Measurements from ENCODE around the gene ACAT2. TPM values are rescaled to one million over a fixed set of nuclear protein-coding genes. Genes with fewer than 3 reads are reported as not detected.
"Not testable (repeated sequence)": the region's sequence is repeated elsewhere in the genome, so short reads cannot be mapped to it uniquely, and the experiment has no call there.

Gene ACAT2
- total RNA-seq, 2 experiments from 2014 or later, result 55.3 to 57.1 TPM

- H3K4me1 Mint-ChIP-seq, result peaks cover 6% of the 10 kb centered on the region
- H3K4me3 Mint-ChIP-seq, result no peak overlapping the region
- POLR2A ChIA-PET, result interaction anchor here (2.9 kb wide), 1 partner anchor 24 kb away, joined by 6 read pairs; the partner anchor contains the start of genes MRPL18 and TCP1
- DNase-seq (no peak), ATAC-seq (ENCODE audit: low read depth) (no peak)
- no peaks in the 10 kb centered on the region for H3K9me3 Mint-ChIP-seq
- H3K36me3 Mint-ChIP-seq, result no peaks in the 10 kb centered on the region
- H3K27ac Mint-ChIP-seq, result no peak overlapping the region
- no peaks in the 10 kb centered on the region for H3K27me3 Mint-ChIP-seq
Measured at GRCh38 chr6:159813781-159814180, 51.9 kb downstream of the ACAT2 start.

DNA sequence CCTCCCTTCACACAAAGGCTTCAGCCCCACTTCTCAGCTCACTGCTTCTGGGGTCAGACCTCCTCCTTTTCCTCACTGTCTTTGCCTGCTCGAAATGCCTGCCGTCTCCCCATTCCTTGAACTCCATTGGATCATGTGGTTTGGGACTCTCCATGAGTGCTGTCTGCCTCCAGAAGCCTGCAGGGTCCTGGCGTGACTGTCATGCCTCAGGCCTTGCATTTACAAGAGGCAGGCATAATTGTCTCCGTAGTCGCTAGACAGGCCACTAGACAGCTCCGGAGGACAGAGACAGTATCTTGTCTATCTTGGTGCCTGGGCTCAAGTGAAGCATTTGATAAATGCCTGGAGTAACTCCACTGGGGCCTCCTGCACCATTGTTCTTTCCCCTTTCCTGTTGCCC, 53.6 kb downstream of the ACAT2 start:
- DNase-seq, result no peak
- H3K27ac Mint-ChIP-seq, result peak overlapping the region; percentile 49
- peaks cover 13% of the 10 kb centered on the region for H3K4me1 Mint-ChIP-seq
- no peaks in the 10 kb centered on the region for H3K27me3 Mint-ChIP-seq
- H3K36me3 Mint-ChIP-seq, result no peaks in the 10 kb centered on the region
- POLR2A ChIA-PET, result no interaction called here
- H3K4me3 Mint-ChIP-seq, result no peak overlapping the region
- ATAC-seq (ENCODE audit: low read depth), result no peak
- H3K9me3 Mint-ChIP-seq, result no peaks in the 10 kb centered on the region

DNA sequence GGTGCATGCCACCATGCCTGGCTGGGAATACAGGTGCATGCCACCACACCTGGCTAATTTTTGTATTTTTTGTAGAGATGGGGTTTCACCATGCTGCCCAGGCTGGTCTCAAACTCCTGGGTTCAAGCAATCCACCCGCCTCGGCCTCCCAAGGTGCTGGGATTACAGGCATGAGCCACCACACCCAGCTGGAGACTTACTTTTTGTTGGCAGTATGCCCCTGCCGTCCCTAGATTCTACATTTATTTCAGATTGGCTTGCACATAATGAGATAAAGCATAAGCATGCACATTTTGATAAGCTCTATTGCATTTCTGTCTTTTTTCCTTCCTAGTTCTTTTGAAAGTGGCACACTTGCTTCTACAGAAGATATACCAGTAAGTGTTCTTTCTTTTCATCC, 54.9 kb downstream of the ACAT2 start:
- POLR2A ChIA-PET, H3K4me3 Mint-ChIP-seq, H3K27ac Mint-ChIP-seq: not testable (repeated sequence)

DNA sequence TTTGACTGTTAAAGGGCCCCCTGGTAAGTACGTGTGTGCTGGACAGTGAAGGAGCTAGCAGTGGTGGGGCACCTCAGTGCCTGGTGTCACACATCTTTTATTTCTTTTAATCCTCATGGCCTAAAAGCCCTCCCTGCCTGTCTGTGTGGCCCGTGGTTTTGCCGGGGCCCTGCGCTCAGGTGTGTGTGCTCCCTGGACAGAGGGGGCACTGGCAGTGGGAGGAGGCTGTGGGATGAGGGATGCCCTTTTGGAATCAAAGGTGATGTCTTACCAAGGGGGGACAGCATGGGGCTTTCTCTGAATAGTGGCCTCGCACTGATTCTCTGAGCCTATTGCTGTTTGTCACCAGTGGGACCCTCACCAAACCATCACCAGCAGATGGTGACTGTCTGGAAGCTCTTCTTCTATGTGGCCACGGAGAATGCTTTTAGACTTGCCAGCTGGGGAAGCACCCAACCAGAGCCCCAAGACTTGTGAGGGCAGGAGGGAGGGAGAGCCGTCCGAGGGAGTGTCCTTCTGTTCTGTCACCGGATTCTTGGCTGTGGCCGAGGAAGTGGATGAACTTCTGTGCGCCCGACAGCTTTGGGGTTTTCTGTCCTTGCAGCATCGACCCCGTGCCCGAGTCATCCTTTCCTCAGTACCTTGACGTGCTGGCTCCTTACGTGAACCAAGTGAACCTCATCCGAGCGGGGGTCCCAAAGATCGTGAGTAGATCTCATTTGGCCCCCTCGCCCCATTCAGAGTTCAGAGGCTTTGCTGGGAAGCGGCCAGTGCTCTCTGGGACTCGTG, 56.3 kb downstream of the ACAT2 start:
- DNase-seq (no peak), ATAC-seq (ENCODE audit: low read depth) (no peak)
- H3K4me1 Mint-ChIP-seq, result peaks cover 15% of the 10 kb centered on the region
- H3K4me3 Mint-ChIP-seq, result no peak overlapping the region
- no peak overlapping the region for H3K27ac Mint-ChIP-seq
- no peaks in the 10 kb centered on the region for H3K36me3 Mint-ChIP-seq
- no peaks in the 10 kb centered on the region for H3K9me3 Mint-ChIP-seq
- no peaks in the 10 kb centered on the region for H3K27me3 Mint-ChIP-seq
- POLR2A ChIA-PET, result no interaction called here

More for the DNA sequence above, 54.9 kb downstream of the ACAT2 start:
- DNase-seq; H3K9me3 Mint-ChIP-seq; ATAC-seq (ENCODE audit: low read depth); H3K27me3 Mint-ChIP-seq; H3K36me3 Mint-ChIP-seq: not testable (repeated sequence)
- H3K4me1 Mint-ChIP-seq, result peaks cover 17% of the 10 kb centered on the region

DNA sequence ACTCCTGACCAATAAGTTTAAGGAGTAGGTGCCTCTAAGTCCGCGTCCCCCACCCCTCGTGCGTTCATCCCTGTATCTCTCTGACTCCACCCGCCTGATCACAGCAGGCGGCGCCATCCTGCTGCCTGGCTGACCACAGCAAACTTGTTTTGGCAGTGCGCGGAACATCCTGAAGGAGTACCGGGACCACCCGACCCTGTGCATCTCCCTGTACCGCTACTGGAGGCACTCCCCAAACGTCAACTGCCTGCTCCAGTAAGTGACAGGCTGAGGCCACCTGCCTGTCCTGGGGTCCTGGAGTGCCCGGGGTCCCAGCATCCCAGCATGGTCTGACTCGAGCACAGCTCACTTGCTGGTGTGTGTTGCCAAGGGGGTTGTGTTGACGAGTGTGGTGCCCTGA, 57.3 kb downstream of the ACAT2 start:
- H3K4me3 Mint-ChIP-seq, result peak overlapping the region; percentile 74
- ATAC-seq (ENCODE audit: low read depth) (no peak), DNase-seq (no peak)
- peaks cover 15% of the 10 kb centered on the region for H3K4me1 Mint-ChIP-seq
- no peaks in the 10 kb centered on the region for H3K36me3 Mint-ChIP-seq
- H3K9me3 Mint-ChIP-seq, result no peaks in the 10 kb centered on the region
- no peaks in the 10 kb centered on the region for H3K27me3 Mint-ChIP-seq
- peak overlapping the region; percentile 87 for H3K27ac Mint-ChIP-seq
- POLR2A ChIA-PET, result interaction anchor here (1.0 to 2.2 kb wide), 6 partner anchors 10 to 774 kb away, joined by 3 to 12 read pairs (median 4); partner anchors contain the start of genes MRPL18, TAGAP and TCP1

DNA sequence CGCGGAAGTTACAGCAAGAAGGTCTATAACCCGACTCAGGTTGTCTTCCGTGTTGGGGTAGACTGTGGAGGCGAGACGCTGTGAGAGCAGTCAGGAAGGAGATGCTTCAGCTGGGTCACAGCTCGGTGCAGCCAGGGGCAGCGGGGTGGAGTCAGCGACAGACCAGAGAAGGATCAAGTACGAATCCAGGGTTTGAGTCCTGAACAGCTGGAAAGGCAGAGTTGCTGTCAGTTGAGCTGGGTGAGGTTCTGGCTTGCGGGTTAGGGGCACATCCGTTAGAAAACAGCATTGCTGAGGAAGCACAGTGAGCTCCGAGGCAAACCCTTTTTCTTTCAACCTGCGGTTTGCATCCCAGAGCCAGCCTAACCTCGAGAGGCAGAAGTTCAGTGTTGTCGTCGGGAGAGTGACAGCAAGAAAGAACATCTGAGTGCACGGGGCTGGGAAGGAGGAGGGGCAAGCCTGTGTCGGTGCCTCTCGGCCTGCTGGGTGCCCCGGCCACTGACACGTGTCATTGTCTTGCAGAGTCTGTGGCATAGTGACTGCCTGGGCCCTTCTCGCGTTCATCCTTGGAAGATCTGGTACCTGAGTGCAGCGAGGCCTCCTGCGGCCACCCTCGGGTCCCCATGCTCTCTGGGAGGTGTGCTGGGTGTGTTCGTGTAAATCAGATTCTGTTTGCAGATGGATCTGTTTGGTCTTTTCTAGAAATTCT, 58.2 kb downstream of the ACAT2 start:
- peaks cover 15% of the 10 kb centered on the region for H3K4me1 Mint-ChIP-seq
- H3K36me3 Mint-ChIP-seq, result no peaks in the 10 kb centered on the region
- H3K9me3 Mint-ChIP-seq, result no peaks in the 10 kb centered on the region
- H3K27ac Mint-ChIP-seq, result peak overlapping the region; percentile 87
- H3K27me3 Mint-ChIP-seq, result no peaks in the 10 kb centered on the region
- H3K4me3 Mint-ChIP-seq, result peak overlapping the region; percentile 74
- POLR2A ChIA-PET, result interaction anchor here (0.8 to 2.2 kb wide), 9 partner anchors 8 to 775 kb away, joined by 3 to 12 read pairs (median 4); partner anchors contain the start of genes MRPL18, TAGAP, TCP1 and WTAP
- DNase-seq, result peak; percentile 54
- peak; percentile 86 for ATAC-seq (ENCODE audit: low read depth)

- Mint-ChIP-seq H3K27ac (no peak overlapping the region), H3K36me3 (no peaks in the 10 kb centered on the region), H3K4me1 (peaks cover 15% of the 10 kb centered on the region), H3K9me3 (no peaks in the 10 kb centered on the region), H3K4me3 (no peak overlapping the region), H3K27me3 (no peaks in the 10 kb centered on the region)
- ATAC-seq (ENCODE audit: low read depth) (no peak), DNase-seq (no peak)
- POLR2A ChIA-PET, result interaction anchor here (2.2 kb wide), 1 partner anchor 12 kb away, joined by 11 read pairs; no protein-coding TSS in a partner anchor
Measured at GRCh38 chr6:159821122-159821521, 59.3 kb downstream of the ACAT2 start.

- H3K4me3 Mint-ChIP-seq, result no peak overlapping the region
- no peaks in the 10 kb centered on the region for H3K9me3 Mint-ChIP-seq
- no peaks in the 10 kb centered on the region for H3K36me3 Mint-ChIP-seq
Measured at GRCh38 chr6:159821726-159822125, 59.9 kb downstream of the ACAT2 start.

DNA sequence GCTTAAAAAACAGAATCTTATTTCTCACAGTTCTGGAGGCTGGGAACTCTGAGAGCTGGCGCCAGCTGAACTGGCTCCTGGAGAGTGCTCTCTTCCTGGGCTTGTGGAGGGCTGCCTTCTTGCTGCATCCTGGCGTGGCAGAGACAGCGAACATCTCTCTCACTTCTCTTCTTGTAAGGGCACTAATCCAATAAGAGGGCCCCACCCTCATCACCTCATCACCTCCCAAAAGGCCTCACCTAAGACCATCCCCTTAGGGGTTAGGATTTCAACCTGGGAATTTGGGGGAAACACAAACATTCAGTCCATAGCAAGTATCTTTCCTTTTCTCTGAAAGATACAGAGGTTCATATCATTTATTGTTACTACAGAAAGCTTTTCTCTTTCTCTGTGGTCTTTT, 62.1 kb downstream of the ACAT2 start:
- no peaks in the 10 kb centered on the region for H3K9me3 Mint-ChIP-seq
- no peak for ATAC-seq (ENCODE audit: low read depth)
- POLR2A ChIA-PET, result no interaction called here
- no peak overlapping the region for H3K4me3 Mint-ChIP-seq
- H3K27ac Mint-ChIP-seq, result no peak overlapping the region
- no peaks in the 10 kb centered on the region for H3K27me3 Mint-ChIP-seq
- no peak for DNase-seq
- H3K36me3 Mint-ChIP-seq, result no peaks in the 10 kb centered on the region
- H3K4me1 Mint-ChIP-seq, result peaks cover 15% of the 10 kb centered on the region

More at GRCh38 chr6:159821726-159822125, 59.9 kb downstream of the ACAT2 start:
- no peak overlapping the region for H3K27ac Mint-ChIP-seq
- DNase-seq (no peak), ATAC-seq (ENCODE audit: low read depth) (no peak)
- peaks cover 15% of the 10 kb centered on the region for H3K4me1 Mint-ChIP-seq
- no peaks in the 10 kb centered on the region for H3K27me3 Mint-ChIP-seq
- POLR2A ChIA-PET, result no interaction called here

DNA sequence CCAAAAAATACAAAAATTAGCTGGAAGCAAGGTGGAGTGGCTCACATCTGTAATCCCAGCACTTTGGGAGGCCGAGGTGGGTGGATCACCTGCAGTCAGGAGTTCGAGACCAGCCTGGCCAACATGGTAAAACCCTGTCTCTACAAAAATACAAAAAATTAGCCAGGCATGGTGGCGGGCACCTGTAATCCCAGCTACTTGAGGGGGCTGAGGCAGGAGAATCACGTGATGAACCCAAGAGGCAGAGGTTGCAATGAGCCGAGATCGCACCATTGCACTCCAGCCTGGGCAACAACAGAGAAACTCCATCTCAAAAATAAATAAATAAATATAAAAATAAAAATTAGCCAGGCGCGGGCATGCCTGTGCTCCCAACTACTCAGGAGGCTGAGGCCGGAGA, 62.8 kb downstream of the ACAT2 start:
- DNase-seq; H3K4me3 Mint-ChIP-seq; POLR2A ChIA-PET; H3K27ac Mint-ChIP-seq; H3K27me3 Mint-ChIP-seq; H3K36me3 Mint-ChIP-seq; H3K9me3 Mint-ChIP-seq; ATAC-seq (ENCODE audit: low read depth): not testable (repeated sequence)
- peaks cover 16% of the 10 kb centered on the region for H3K4me1 Mint-ChIP-seq

GRCh38 chr6:159826004-159826403, 64.2 kb downstream of the ACAT2 start:
- Mint-ChIP-seq H3K4me3 (no peak overlapping the region), H3K9me3 (no peaks in the 10 kb centered on the region), H3K27ac (no peak overlapping the region), H3K4me1 (peaks cover 8% of the 10 kb centered on the region), H3K27me3 (no peaks in the 10 kb centered on the region), H3K36me3 (no peaks in the 10 kb centered on the region)
- DNase-seq (no peak), ATAC-seq (ENCODE audit: low read depth) (no peak)
- POLR2A ChIA-PET, result no interaction called here

DNA sequence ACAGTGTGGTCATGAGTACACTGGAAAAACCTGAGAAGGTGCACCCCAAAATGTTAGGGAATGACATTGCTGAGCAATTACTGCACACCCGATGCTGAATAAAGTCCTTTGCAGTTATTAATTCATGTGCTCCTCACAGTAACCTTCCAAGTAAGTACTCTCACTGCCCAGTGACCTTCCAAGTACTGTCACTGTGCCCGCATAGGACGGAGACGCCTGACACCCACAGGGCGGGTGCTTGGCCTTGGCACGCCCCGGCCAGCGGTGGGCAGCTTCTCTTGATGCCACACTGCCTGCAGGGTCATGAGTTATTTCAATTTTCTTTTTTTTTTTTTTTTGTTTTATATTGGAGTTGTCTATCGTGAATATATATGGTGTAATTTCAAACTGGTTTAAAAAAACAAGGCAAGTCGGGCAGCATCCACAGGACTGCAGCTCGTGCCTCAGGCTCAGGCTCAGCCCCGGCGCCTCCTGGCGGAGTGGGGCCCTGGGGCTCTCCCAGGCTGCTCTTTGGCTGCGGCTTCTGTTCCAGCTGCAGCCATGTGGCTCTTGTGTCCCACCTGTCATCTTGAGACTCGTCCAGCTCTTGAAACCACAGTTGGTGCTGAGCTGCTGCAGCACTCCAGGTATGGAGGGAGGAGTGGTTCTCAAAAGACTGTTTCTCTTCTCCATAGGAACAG, 65.3 kb downstream of the ACAT2 start:
- ATAC-seq (ENCODE audit: low read depth), result no peak
- H3K27ac Mint-ChIP-seq, result no peak overlapping the region
- POLR2A ChIA-PET, result no interaction called here
- peaks cover 8% of the 10 kb centered on the region for H3K4me1 Mint-ChIP-seq
- H3K9me3 Mint-ChIP-seq, result no peaks in the 10 kb centered on the region
- peaks cover 2% of the 10 kb centered on the region for H3K27me3 Mint-ChIP-seq
- no peak for DNase-seq
- no peaks in the 10 kb centered on the region for H3K36me3 Mint-ChIP-seq
- H3K4me3 Mint-ChIP-seq, result no peak overlapping the region

- Mint-ChIP-seq H3K4me3 (no peak overlapping the region), H3K9me3 (no peaks in the 10 kb centered on the region)
- ATAC-seq (ENCODE audit: low read depth), result no peak
Measured at GRCh38 chr6:159828074-159828473, 66.2 kb downstream of the ACAT2 start.

More at GRCh38 chr6:159828074-159828473, 66.2 kb downstream of the ACAT2 start:
- Mint-ChIP-seq H3K27ac (no peak overlapping the region), H3K36me3 (no peaks in the 10 kb centered on the region), H3K27me3 (peaks cover 2% of the 10 kb centered on the region), H3K4me1 (peaks cover 8% of the 10 kb centered on the region)
- DNase-seq, result no peak
- POLR2A ChIA-PET, result no interaction called here

Data from activated naive CD8-positive, alpha-beta T cell treated with anti-CD3 and anti-CD28 coated beads, Interleukin-2, amount 10 ng/mL, durations not matched to agents 7 days and 5 days (primary cell).